HG02678 (cell line): ENCODE measurements around the gene LDLR.
"Not testable (repeated sequence)": the region's sequence is repeated elsewhere in the genome, so short reads cannot be mapped to it uniquely, and the experiment has no call there.

Experiments
- ATAC-seq: cut with Tn5 transposase; IDR thresholded peaks from one replicate; pipeline ENCODE4 v1.9.1; 2021; ENCODE audit warnings: mild to moderate bottlenecking, moderate library complexity; ENCODE audit not compliant: unreplicated experiment

Gene LDLR

DNA sequence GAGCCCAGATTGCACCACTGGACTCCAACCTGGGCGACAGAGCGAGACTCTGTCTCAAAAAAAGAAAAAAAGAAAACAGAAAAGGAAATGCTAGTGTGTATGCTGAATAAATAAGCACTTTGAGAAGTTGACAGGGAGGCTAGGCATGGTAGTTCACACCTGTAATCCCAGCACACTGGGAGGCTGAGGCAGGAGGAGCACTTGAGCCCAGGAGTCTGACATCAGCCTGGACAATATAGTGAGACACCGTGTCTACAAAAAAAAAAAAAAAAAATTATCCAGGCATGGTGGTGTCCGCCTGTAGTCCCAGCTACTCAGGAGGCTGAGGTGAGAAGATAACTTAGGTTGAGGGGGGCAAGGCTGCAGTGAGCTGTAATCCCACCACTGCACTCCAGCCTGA is 19.1 kb upstream of the LDLR start:
- ATAC-seq, result no peak

DNA sequence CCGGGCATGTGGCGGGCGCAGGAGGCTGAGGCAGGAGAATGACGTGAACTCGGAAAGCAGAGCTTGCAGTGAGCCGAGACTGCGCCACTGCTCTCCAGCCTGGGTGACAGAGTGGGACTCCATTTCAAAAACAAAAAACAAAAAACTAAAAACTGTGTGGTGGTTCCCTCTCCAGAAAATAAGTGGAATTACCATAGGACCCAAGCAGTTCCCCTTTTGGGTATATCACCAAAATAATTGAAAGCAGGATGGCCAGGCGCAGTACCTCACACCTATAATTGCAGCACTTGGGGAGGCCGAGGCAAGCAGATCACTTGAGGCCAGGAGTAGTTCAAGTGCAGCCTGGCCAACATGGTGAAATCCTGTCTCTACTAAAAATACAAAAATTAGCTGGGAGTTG is 15.7 kb upstream of the LDLR start:
- no peak for ATAC-seq

DNA sequence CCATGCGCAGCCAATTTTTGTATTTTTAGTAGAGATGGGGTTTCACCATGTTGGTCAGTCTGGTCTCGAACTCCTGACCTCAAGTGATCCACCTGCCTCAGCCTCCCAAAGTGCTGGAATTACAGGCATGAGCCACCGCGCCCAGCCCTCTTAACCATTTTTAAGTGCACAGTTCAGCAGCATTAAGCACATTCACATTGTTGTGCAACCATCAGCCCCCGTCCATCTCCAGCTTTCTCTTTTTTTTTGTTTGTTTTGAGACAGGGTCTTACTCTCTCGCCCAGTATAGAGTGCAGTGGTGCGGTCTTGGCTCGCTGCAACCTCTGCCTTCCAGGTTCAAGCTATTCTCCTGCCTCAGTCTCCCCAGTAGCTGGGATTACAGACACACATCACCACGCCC is 12.5 kb upstream of the LDLR start:
- not testable (repeated sequence) for ATAC-seq

DNA sequence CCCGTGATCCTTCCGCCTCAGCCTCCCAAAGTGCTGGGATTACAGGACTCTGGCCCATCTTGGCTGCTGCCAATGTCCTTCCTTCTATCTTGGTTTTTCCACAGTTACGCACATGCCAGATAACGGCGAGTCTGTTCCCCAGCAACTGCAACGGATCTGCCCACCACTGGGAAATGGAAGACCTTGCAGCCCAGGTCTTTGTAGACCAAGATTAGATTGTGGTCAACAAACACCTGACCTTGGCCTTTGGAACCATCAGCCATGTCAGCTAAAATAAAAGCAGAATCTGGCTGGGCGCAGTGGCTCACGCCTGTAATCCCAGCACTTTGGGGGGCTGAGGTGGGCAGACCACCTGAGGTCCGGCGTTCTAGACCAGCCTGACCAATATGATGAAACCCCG is 10.4 kb upstream of the LDLR start:
- no peak for ATAC-seq

DNA sequence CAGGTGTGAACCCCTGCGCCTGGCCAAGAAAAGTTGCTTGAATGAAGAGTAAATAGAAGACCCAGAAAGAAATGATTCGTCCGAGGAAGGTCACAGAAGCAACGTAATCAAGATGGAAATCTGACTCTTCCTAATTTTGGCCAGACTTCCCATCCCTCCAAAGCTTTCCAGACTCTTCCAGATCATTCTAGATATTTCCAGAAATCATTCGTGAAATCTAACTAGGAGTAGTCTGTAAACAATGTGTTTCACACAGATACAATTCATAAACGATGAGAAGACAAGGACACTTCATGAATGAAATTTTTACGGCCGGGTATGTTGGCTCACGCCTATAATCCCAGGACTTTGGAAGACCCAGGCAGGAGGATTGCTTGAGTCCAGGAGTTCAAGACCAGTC is 9.3 kb upstream of the LDLR start:
- no peak for ATAC-seq

DNA sequence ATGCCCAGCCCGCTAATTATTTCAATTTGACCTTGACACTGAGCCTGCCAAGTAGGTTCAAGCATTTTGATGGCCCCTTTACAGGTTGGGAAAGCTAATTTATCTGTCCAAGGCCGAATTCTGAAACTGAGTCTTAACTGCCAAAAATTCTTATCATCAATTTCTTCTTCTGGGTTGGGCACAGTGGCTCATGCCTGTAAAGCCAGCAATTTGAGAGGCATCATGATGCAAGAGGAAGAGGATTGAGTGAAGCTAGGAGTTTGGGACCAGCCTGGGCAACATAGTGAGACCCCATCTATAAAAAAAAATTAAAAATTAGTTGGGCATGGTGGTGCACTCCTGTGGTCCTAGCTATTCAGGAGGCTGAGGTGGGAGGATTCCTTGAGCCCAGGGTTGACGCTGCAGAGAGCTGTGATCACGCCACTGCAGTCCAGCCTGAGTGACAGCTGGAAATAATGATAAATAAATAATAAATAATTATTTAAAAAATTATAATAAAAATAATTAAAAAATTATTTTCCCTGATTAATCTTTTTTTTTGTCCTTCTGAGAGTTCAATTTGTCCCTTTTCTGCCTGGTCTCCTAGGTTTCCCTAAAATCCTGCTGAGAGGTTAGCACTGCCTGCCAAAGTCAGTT is 1.3 kb upstream of the LDLR start:
- no peak for ATAC-seq

DNA sequence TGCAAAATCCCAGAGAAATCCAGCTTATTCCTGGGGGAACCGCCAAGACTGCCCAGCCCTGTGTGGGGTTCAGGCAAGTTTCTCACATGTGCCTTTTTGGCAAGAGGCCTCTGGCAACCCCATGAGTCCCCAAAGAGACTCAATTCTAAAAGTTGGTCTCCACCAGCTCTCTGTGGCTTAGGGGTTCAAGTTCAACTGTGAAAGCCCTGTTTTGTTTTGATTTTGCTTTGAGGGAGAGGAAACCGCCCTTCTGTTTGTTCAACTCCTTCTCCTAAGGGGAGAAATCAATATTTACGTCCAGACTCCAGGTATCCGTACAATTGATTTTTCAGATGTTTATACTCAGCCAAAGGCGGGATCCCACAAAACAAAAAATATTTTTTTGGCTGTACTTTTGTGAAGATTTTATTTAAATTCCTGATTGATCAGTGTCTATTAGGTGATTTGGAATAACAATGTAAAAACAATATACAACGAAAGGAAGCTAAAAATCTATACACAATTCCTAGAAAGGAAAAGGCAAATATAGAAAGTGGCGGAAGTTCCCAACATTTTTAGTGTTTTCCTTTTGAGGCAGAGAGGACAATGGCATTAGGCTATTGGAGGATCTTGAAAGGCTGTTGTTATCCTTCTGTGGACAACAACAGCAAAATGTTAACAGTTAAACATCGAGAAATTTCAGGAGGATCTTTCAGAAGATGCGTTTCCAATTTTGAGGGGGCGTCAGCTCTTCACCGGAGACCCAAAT is 583 bp upstream of the LDLR start:
- no peak for ATAC-seq

DNA sequence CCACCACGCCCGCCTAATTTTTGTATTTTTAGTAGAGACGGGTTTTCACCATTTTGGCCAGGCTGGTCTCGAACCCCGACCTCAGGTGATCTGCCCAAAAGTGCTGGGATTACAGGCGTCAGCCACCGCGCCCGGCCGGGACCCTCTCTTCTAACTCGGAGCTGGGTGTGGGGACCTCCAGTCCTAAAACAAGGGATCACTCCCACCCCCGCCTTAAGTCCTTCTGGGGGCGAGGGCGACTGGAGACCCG is 676 bp downstream of the LDLR start:
- not testable (repeated sequence) for ATAC-seq

DNA sequence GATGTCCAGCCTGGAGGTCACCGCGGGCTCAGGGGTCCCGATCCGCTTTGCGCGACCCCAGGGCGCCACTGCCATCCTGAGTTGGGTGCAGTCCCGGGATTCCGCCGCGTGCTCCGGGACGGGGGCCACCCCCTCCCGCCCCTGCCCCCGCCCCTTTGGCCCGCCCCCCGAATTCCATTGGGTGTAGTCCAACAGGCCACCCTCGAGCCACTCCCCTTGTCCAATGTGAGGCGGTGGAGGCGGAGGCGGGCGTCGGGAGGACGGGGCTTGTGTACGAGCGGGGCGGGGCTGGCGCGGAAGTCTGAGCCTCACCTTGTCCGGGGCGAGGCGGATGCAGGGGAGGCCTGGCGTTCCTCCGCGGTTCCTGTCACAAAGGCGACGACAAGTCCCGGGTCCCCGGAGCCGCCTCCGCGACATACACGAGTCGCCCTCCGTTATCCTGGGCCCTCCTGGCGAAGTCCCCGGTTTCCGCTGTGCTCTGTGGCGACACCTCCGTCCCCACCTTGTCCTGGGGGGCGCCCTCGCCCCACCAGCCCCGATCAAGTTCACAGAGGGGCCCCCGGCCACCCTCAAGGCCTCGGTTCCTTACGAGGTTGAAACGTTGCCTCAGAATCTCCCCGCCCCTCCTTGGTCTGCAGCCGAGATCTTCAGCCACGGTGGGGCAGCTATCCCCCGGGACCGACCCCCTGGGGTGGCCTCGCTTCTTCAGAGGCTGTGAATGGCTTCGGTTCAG is 1.2 kb downstream of the LDLR start:
- ATAC-seq, result peak; percentile 78

DNA sequence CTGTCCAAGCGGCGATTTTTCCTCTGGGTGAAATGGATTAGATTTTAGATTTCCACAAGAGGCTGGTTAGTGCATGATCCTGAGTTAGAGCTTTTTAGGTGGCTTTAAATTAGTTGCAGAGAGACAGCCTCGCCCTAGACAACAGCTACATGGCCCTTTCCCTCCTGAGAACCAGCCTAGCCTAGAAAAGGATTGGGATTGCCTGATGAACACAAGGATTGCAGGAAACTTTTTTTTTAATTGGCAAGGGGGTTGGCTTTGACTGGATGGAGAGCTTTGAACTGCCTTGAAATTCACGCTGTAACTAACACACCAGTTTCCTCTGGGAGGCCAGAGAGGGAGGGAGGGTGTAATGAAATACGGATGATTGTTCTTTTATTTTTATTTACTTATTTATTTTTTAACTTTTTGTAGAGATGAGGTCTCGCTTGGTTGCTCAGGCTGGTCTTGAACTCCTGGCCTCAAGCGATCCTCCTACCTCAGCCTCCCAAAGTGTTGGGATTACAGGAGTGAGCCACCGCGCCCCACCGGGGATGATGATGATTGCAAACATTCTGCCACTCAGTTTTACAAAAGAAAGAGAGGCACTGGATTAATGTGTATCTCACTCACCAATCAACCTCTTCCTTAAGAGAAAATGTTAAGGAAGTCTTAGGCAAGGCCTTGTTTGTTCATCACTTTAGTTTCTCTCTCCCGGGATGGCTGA is 1.9 kb downstream of the LDLR start:
- ATAC-seq, result no peak

DNA sequence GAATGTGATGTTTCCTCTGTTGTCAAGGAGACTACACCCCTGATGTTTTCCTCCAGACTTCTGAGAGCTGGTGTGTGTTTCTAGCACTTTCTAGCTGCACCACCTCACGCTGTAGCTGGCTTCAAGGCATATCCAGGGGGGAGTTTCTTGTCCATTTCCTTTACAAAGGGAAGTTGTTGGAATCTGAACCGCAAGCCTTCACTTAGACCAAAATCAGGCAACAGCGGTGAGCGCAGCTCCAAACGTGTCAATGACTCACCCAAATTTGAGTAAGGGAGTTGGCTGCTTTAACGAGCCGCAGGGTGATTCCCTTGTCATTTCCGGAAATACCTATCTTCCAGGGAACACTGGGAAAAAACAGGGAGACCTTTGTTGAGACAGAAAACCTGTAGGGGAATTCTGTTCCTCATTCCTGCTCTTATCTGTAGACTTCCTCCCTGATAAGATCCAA is 2.5 kb downstream of the LDLR start:
- no peak for ATAC-seq

DNA sequence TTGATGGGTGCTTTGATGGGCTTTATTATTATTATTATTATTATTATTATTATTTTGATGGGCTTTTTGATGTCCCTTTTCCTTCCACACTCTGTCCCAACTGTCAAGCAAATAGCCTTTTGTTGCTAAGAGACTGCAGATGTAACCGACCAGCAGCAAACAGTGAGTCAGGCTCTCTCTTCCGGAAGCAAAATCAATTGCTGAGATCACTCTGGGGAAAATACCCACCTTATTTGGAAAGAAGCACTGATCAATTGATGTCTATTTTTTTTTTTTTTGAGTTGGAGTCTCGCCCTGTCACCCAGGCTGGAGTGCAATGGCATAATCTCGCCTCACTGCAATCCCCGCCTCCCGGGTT is 2.9 kb downstream of the LDLR start:
- no peak for ATAC-seq

DNA sequence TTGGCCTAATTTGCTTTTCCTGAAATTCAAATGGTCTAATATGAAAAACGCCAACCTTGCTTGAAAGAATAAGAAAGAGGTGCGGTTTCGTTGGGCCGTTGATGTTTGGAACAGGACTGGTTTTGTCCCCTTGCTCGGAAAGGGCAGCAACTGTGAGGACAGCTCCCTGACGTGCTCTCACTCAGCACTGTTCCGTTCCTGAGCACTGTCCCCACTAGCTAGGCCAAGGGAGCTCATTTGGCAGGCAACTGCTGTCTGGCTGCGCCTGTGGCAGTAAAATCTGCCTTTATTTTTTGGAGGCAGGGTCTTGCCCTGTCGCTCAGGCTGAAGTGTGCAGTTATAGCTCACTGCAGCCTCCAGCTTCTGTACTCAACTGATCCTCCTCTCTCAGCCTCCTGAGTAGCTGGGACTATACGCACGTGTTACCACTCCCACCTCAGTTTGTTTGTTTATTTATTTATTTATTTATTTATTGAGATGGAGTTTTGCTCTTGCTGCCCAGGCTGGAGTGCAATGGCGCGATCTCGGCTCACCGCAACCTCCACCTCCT is 4.5 kb downstream of the LDLR start:
- ATAC-seq, result no peak

DNA sequence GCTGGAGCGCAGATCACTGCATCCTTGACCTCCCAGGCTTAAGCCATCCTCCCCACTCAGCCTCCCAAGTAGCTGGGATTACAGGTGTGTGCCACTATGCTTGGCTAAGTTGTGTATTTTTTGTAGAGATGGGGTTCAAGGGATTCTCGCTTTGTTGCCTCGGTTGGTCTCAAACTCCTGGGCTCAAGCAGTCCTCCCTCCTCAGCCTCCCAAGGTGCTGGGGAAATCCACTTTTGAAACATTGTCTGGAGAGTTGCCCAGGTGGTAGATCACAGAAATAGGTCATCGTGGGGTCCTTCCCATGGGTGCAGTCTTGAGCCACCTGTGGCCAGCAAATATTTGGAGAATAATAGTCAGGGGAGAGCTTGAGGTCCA is 5.2 kb downstream of the LDLR start:
- no peak for ATAC-seq

DNA sequence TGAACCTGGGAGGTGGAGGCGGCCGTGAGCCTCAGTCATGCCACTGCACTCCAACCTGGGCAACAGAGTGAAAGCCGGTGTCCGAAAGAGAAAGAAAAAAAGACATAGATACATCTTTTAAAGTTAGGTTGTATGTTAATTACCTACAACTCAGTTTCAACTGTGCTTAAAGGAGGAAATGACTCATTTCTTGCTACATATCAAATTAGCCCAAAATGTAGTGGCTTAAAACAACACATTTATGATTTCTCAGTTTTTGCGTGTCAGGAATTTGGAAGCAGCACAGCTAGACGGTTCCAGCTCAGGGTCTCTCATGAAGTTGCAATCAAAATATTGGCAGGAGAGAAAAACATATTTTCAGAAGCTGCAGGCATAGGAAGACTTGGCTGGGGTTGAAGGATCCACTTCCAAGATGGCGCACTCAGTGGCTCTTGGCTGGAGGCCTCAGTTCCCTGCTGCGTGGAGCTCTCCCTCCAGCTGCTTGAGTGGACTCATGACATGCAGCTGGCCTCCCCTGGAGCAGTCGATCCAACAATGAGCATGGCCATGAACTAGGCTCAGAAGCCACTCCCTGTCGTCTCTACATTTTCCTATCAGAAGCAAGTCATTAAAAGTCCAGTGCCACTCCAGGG is 7.1 kb downstream of the LDLR start:
- ATAC-seq, result peak; percentile 54

DNA sequence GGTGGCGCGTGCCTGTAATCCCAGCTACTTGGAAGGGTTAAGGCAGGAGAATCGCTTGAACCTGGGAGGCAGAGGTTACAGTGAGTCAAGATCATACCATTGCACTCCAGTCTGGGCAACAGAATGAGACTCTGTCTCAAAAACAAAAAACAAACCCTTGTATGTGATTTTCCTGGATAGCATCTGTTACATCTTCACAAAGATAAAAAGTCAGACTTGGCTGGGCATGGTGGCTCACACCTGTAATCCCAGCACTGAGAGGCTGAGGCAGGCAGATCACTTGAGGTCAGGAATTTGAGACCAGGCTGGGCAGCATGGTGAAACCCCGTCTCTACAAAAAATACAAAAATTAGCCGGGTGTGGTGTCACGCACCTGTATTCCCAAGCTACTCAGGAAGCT is 8.1 kb downstream of the LDLR start:
- ATAC-seq, result not testable (repeated sequence)

DNA sequence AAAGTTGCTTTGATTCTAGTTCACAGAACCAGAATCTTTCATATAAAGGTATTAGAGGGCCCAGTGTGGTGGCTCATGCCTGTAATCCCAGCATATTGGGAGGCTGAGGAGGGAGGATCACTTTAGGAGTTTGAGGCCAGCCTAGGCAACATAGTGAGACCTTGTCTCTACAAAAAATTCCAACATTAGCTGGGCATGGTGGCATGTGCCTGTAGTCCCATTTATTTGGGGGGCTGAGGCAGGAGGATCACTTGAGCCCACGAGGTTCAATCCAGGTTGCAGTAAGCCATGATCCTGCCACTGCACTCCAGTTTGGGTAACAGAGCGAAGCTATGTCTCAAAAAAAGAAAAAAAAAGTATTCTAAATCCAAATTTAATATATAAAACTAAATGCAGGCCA is 9.1 kb downstream of the LDLR start:
- no peak for ATAC-seq

DNA sequence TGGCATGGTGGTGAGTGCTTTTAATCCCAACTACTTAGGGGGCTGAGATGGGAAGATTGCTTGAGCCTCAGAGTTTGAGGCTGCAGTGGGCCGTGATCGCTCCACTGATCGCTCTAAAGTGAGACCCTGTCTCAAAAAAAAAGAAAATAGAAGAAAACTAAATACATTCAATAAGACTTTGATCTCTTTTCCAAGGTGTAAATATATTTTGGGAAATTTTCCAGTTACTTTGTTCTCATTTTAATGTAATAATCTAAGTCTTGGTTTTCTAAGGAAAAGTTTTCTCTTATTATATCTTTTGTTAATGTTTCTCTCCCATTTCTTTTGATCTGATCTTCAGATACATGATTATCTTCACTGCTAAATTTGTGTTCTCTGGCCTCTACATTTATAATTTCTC is 9.6 kb downstream of the LDLR start:
- no peak for ATAC-seq

DNA sequence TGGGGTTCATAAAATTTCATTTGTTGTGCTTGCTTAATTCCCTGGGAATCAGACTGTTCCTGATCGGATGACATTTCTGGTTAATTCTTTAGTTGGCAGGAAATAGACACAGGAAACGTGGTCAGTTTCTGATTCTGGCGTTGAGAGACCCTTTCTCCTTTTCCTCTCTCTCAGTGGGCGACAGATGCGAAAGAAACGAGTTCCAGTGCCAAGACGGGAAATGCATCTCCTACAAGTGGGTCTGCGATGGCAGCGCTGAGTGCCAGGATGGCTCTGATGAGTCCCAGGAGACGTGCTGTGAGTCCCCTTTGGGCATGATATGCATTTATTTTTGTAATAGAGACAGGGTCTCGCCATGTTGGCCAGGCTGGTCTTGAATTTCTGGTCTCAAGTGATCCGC is 10.8 kb downstream of the LDLR start:
- ATAC-seq, result no peak

DNA sequence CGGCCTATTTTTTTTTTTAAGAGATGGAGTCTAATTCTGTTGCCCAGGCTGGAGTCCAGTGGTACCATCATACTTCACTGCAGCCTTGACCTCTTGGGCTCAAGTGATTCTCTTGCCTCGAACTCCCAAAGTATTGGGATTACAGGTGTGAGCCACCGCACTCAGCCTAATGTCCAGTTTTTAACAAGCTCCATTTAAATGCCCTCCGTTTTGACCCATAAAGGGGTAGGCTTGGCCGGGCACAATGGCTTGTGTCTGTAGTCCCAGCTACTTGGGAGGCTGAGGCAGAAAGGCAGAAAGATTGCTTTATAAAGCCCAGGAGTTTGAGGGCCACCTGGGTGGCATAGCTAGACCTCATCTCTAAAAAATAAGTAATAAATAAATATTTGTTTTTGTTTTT is 11.8 kb downstream of the LDLR start:
- no peak for ATAC-seq

DNA sequence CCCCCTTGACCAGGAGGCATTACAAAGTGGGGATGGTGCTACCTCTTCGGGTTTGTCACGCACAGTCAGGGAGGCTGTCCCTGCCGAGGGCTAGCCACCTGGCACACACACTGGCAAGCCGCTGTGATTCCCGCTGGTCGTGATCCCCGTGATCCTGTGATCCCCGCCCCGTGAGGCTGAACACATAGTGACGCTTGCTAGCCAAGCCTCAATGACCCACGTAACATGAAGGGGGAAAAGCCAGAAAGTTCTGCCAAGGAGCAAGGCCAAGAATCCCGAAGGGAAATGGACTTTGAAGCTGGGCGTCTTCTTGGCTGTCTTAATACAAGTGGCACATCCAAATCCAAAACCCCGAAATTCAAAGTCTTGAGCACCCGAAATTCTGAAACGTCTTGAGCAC is 13.7 kb downstream of the LDLR start:
- ATAC-seq, result no peak
